Fibroblast of the aortic adventitia (primary cell): ENCODE data around the gene C1orf116. TPM values are rescaled to one million over a fixed set of nuclear protein-coding genes. Genes with fewer than 3 reads are reported as not detected.
A peak's percentile ranks its signal among the peaks of the same experiment; 100 is the strongest.

Source experiments
- DNase-seq: peaks from one replicate; pipeline ENCODE4 v3.0.0-alpha.2; 2010; ENCODE audit warnings: low read depth
- H3K4me3 ChIP-seq: 2 replicates; pipeline ENCODE4 v1.5.1; 2011; ENCODE audit warnings: low read depth, mild to moderate bottlenecking, control low read depth, low read length, moderate library complexity
- total RNA-seq: library from RNA; depleted of rRNA; stranded (reverse); fragments of >200 nt; gene quantifications from 2 replicates; pipeline ENCODE4 v1.2.3, GENCODE V29; 2012; ENCODE audit warnings: low replicate concordance
- TF ChIP-seq, protein P1 (sequence below): IDR thresholded peaks from 2 replicates; pipeline ENCODE4 v1.5.1; 2011; ENCODE audit warnings: mild to moderate bottlenecking, low read length, control low read depth, inconsistent platforms; ENCODE audit not compliant: insufficient read depth

C1orf116 gene
- total RNA-seq, 1 donor = under 0.01 TPM

DNA sequence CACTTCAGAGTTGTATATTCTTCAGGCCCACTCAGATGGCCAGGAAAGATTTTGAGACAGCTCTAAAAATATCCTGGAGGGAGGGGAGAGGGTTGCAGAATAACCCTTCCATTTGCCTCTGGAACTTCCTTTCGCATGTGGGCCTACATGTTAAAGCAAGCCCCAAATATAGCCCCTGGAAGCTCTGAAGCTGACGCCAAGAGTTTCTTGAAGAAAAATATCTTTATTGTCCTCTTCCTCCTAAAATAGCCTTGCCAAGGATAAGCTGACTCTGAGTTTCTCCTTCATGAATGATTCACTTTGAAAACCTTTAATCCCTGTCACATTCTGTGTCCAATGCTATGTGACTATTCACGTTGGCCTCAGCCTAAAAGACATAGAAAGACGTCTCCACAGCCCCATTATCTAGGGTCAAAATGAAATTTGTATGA, 6.4 kb downstream of the C1orf116 start:
- no peak overlapping the region for H3K4me3 ChIP-seq
- TF ChIP-seq, protein P1, sequence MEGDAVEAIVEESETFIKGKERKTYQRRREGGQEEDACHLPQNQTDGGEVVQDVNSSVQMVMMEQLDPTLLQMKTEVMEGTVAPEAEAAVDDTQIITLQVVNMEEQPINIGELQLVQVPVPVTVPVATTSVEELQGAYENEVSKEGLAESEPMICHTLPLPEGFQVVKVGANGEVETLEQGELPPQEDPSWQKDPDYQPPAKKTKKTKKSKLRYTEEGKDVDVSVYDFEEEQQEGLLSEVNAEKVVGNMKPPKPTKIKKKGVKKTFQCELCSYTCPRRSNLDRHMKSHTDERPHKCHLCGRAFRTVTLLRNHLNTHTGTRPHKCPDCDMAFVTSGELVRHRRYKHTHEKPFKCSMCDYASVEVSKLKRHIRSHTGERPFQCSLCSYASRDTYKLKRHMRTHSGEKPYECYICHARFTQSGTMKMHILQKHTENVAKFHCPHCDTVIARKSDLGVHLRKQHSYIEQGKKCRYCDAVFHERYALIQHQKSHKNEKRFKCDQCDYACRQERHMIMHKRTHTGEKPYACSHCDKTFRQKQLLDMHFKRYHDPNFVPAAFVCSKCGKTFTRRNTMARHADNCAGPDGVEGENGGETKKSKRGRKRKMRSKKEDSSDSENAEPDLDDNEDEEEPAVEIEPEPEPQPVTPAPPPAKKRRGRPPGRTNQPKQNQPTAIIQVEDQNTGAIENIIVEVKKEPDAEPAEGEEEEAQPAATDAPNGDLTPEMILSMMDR = no peak
- peak; percentile 66 for DNase-seq

DNA sequence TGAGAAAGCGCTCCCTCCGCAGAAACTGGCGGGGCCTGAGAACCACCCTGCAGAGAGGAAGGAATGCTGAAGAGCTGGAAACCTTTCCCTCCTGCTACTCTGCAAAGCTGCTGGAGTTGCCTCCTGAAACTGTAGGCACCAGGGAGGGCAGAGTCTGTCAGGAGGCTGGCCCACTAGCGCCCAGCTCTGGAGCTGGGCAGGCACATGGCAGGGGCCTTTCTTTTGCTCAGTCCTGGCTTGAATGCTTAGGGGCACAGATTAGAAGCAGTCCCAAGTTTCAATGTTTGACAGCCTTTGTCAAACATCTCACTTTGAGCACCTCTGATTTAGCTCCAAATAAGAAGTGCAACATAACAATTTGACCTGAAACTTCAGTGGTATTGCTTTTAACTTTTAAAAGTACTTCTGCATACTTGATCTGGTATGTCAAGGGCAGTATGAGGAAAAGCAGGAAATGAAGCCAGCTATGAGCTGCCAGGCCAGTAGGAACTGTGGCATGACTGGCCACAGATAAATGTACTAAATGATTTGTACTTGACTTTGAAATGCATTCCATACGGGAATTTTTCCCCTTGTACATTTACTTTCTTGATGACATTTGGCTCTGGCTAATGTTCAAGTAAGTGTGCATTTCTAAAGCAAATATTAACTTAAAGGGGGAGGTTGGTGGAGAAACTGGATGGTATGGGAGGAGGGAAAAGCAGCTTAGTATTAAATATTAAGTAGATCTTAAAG, 7.2 kb downstream of the C1orf116 start:
- H3K4me3 ChIP-seq = no peak overlapping the region
- DNase-seq = peak; percentile 70
- TF ChIP-seq, protein P1 = no peak

DNA sequence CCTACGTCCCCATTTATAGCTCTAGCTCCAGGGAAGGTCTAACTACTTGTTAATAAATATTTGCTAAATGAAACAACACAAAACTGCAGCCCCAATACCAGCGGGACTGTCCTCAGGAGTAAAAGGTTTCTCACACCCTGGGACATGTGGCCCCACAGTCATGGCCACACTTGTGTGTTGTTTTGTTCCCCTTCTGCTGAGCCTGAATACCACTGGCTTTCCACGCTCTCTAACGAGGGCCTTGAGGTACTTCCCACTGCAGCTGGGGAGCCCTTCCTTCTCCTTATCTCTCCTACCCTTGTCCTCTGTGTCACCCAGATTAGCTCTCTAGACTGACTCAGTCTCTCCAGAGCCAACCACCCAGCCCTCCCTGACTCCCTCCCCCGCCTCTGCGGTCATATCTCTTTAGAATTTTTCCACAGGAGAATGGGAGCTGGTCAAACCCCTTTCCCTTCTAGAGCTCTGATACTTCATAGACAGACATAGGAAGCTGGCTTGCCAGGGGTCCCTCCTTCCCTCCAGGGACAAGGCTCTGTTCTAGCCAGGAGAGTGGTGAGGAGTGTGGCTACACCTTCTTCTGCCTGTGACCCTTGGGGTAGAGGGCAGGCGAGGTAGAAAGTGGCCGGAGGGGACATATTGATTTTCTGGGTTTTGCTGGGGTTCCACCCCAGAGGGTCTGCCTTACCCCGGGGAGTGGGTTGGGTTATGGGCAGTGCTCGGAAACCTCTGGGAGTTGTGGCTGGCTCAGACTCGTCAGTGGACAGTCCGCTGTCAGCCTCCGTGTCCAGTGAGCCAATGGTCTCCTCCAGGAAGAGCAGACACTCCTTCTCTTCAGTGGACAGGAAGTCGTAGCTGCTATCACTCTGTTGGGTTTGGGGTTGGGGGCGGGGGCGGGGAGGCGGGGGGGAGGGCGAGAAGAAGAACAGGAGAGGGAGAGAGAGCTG, 8.1 kb downstream of the C1orf116 start:
- TF ChIP-seq, protein P1 = no peak
- H3K4me3 ChIP-seq = no peak overlapping the region
- DNase-seq = peak; percentile 34

DNA sequence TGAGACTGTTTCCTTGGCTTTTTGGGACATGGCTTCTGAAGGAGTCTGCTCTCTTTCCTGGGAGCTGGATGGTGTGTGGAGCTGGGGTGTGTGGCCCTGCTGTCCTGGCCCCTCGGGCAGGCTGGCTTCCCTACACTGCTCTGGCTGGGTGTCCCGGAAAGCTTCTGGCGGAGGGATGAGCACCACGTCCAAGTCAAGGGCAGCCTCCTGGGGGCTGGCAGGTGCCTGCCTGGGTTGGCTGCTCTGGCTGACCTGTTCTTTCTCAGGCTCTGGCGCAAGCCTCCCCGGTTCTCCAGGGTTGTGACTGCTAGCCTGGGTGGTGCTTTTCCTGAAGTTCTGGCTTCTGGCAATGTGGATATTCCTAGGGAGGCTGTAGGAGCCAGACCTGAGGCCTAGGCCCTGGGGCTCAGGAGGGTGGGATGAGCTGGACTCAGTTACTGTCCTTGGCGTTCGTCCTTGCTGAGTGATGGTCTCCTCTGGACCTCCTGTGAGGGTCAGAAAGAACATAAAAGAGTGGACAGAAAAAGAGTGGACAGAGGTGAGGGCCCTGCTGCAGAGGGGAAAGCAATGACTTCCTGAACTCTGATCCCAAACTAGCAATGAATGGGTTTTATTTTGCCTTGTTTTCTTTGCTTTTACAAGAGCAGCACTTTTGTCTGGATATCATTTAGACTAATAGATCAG, 9.4 kb downstream of the C1orf116 start:
- no peak overlapping the region for H3K4me3 ChIP-seq
- TF ChIP-seq, protein P1 = no peak
- no peak for DNase-seq

DNA sequence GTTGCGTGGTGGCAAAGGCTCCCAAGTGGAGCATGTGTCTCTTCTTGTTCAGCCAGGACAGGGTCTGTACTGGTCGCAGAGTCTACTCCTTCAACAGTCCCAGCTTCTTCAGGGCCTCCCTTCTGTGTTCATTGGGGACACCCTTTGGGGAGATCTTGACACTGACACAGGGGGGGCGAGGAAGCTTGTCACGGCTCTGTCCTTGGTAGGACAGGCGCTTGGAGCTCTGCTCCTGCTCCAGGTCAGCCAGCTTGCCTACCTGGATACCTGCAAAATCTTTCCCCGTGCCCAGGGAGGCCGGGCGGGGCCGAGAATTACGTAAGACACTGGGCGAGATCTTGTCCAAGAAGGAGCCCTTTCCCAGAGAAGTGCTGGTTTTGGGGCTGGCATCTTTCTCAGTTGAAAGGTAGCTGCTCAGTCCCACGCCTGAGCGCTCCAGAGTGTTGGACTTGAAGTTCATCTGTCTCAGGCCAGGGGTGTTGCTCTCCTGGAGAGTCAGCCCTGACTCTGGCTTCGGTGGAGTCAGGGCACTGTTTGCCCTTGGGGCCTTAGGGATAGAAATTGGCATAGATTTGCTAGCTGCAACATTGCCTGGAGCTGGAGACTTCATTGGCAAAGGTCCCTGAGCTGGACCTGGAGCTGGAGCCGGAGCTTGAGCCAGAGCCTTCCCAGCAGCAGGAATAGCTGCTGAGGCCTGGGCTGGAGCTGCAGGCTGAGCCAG, 10.5 kb downstream of the C1orf116 start:
- no peak overlapping the region for H3K4me3 ChIP-seq
- TF ChIP-seq, protein P1 = no peak
- DNase-seq = peak; percentile 49
